ENCODE data around the gene ANKLE2.

The ANKLE2 gene

GRCh38 chr12:132746613-132747012 is 15.0 kb downstream of the ANKLE2 start:
- no peak for DNase-seq (ENCODE audit: low spot score)

- DNase-seq (ENCODE audit: low spot score), result no peak
Observed at GRCh38 chr12:132743831-132744230, 17.8 kb downstream of the ANKLE2 start.

- no peak for DNase-seq (ENCODE audit: low spot score)
Observed at GRCh38 chr12:132741620-132742019, 20.0 kb downstream of the ANKLE2 start.

- DNase-seq (ENCODE audit: low spot score), result no peak
Observed at GRCh38 chr12:132740652-132741051, 21.0 kb downstream of the ANKLE2 start.

- DNase-seq (ENCODE audit: low spot score), result no peak
Observed at GRCh38 chr12:132740313-132740646, 21.4 kb downstream of the ANKLE2 start.

GRCh38 chr12:132739600-132740312 is 21.9 kb downstream of the ANKLE2 start:
- no peak for DNase-seq (ENCODE audit: low spot score)

GRCh38 chr12:132736913-132737312 is 24.7 kb downstream of the ANKLE2 start:
- no peak for DNase-seq (ENCODE audit: low spot score)

- no peak for DNase-seq (ENCODE audit: low spot score)
Observed at GRCh38 chr12:132736378-132736777, 25.3 kb downstream of the ANKLE2 start.

GRCh38 chr12:132735496-132735895 is 26.1 kb downstream of the ANKLE2 start:
- DNase-seq (ENCODE audit: low spot score), result no peak

- no peak for DNase-seq (ENCODE audit: low spot score)
Observed at GRCh38 chr12:132734206-132734605, 27.4 kb downstream of the ANKLE2 start.

- no peak for DNase-seq (ENCODE audit: low spot score)
Observed at GRCh38 chr12:132731574-132731973, 30.1 kb downstream of the ANKLE2 start.

- DNase-seq (ENCODE audit: low spot score), result no peak
Observed at GRCh38 chr12:132730353-132730752, 31.3 kb downstream of the ANKLE2 start.

GRCh38 chr12:132729541-132730320 is 31.9 kb downstream of the ANKLE2 start:
- no peak for DNase-seq (ENCODE audit: low spot score)

- DNase-seq (ENCODE audit: low spot score), result no peak
Observed at GRCh38 chr12:132728502-132728901, 33.1 kb downstream of the ANKLE2 start.

GRCh38 chr12:132727091-132727794 is 34.4 kb downstream of the ANKLE2 start:
- no peak for DNase-seq (ENCODE audit: low spot score)

- DNase-seq (ENCODE audit: low spot score), result no peak
Observed at GRCh38 chr12:132726386-132726785, 35.2 kb downstream of the ANKLE2 start.

- DNase-seq (ENCODE audit: low spot score), result no peak
Observed at GRCh38 chr12:132724506-132725241, 37.0 kb downstream of the ANKLE2 start.

GRCh38 chr12:132723764-132724140 is 37.9 kb downstream of the ANKLE2 start:
- DNase-seq (ENCODE audit: low spot score), result no peak

GRCh38 chr12:132723015-132723763 is 38.4 kb downstream of the ANKLE2 start:
- DNase-seq (ENCODE audit: low spot score), result no peak

- no peak for DNase-seq (ENCODE audit: low spot score)
Observed at GRCh38 chr12:132720606-132721345, 40.9 kb downstream of the ANKLE2 start.

- no peak for DNase-seq (ENCODE audit: low spot score)
Observed at GRCh38 chr12:132719954-132720324, 41.7 kb downstream of the ANKLE2 start.

Measured in LoVo (cell line).